GM12872 (cell line): ENCODE measurements around the gene CELSR1.

ENCODE experiments used
- TF ChIP-seq, protein P1 (sequence below): IDR thresholded peaks from 3 replicates; pipeline ENCODE4 v1.5.1; 2011; ENCODE audit warnings: low read depth, mild to moderate bottlenecking, low read length, moderate library complexity; ENCODE audit not compliant: insufficient read depth

The CELSR1 gene

DNA sequence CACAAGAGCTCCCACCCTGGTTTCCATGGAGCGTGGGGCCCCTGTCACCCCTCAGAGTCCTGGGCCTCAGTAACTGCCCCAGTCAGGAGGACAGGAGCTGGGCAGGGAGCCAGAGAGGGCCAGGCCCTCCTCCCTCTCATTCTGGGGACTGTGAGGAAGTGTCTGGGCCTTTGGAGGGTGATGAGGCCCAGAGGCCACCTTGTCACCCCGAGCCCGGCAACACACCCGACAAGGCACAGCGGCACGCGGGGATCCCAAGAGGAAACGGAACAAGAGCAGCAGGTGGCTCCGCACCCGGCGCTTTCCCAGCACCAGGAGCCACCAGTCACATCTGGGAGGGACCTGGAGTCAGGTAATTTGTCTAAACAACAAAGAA lies 72.1 kb downstream of the CELSR1 start:
- TF ChIP-seq, protein P1, sequence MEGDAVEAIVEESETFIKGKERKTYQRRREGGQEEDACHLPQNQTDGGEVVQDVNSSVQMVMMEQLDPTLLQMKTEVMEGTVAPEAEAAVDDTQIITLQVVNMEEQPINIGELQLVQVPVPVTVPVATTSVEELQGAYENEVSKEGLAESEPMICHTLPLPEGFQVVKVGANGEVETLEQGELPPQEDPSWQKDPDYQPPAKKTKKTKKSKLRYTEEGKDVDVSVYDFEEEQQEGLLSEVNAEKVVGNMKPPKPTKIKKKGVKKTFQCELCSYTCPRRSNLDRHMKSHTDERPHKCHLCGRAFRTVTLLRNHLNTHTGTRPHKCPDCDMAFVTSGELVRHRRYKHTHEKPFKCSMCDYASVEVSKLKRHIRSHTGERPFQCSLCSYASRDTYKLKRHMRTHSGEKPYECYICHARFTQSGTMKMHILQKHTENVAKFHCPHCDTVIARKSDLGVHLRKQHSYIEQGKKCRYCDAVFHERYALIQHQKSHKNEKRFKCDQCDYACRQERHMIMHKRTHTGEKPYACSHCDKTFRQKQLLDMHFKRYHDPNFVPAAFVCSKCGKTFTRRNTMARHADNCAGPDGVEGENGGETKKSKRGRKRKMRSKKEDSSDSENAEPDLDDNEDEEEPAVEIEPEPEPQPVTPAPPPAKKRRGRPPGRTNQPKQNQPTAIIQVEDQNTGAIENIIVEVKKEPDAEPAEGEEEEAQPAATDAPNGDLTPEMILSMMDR = no peak

DNA sequence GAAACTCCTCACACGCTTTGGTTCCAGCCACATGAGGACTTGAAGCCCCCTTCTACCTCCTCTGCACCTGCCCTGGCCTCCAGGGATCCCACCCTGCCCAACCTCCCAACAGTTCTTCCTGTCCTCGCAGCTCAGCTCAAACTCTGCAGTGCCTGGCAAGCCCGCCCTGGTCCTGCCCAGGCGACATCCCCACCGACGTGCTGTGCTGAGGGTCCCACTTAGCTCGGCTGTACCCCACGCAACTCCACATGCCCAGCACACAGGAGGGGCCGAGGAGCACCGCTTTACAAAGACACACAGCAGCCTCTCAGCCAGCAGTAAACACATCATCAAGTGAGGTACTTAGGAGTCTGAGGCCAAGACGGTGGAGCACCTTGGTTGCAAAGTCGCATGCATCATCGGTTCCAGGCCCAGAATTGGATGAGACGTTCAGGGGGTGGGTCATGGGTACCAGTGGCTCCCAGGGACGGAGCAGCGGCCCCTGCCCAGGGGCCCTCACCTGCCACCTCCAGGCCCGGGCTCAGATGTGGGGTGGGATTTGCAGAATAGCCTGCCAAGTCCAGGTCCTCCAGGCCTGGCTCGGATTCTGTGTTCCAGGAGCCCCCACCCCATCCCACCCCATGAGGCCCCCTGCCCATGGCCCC lies 72.6 kb downstream of the CELSR1 start:
- TF ChIP-seq, protein P1 = no peak

DNA sequence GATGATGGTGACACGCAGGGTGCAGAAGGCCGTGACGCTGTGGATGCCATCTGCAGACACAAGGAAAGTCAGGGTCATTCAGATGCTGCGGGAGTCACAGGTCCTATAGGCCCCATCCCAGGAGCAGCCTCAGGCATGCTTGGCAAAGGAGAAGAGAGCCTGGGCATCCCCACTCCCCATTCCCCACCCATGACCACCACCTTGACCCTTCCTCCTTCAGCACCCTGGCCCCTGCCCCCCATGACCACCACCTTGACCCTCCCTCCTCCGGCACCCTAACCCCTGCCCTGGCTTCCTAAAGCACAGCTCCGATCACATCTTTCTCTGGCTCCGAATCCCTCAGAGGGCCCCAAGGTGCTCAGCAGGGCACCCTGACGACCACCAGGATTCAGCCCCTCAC lies 73.1 kb downstream of the CELSR1 start:
- TF ChIP-seq, protein P1 = no peak

DNA sequence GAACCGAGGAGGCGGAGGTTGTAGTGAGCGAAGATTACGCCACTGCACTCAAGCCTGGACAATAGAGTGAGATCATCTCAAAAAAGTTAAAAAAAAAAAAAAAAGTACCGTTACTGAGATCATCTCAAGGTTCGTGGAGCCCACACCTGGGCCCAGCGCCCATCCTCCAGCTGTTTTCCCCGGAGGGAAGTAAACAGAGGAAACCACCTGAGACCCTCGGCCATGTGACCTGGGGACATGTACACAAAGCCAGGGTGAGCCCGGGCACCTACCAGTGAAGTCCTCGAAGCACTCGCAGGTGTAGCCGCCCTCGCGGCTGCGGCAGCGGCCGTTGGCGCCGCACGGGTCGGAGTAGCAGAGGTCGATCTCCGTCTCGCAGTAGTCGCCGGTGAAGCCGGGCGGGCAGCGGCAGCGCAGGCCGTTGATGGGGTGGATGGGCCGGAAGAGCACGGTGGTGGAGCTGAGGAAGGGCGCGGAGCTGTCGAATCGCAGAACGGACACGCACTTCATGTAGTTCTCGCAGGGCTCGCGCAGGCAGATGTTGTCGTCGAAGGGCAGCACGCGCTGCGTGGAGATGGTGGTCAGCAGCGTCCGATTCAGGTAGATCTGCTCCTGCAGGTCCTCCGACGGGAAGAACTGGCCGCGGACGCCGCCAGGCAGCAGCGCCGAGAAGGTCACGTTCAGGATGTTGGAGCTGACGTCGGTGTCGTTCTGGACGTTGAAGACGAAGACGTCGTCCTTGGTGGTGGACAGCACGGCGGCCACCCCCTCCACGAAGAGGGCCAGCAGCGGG lies 73.8 kb downstream of the CELSR1 start:
- TF ChIP-seq, protein P1 = no peak

DNA sequence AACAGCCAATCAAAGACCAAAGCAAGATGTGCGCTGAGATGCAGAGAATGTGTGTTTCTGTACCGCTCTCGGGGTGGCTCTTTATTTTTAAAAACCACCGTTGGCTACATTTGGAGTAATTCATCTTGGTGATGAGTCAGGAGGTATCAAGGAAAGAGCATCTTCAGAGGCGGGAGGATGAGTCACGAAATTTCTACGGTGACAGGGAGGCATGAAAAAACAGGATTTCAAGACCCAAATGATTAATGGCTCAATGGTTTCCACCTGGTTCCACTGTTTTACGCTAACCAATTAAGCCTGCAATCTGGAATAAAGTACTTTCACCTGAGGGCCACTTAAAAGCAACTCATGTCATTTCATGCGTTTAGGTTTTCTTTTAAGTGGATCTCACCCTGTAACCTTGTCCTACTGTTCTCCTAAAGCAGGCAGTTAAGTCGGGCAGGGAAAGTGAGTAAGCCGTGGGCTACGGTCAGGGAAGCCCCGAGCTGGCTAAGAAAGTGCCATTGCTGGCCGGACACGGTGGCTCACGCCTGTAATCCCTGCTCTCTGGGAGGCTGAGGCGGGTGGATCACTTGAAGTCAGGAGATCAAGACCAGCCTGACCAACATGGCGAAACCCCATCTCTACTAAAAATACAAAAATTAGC lies 74.6 kb downstream of the CELSR1 start:
- TF ChIP-seq, protein P1 = no peak

DNA sequence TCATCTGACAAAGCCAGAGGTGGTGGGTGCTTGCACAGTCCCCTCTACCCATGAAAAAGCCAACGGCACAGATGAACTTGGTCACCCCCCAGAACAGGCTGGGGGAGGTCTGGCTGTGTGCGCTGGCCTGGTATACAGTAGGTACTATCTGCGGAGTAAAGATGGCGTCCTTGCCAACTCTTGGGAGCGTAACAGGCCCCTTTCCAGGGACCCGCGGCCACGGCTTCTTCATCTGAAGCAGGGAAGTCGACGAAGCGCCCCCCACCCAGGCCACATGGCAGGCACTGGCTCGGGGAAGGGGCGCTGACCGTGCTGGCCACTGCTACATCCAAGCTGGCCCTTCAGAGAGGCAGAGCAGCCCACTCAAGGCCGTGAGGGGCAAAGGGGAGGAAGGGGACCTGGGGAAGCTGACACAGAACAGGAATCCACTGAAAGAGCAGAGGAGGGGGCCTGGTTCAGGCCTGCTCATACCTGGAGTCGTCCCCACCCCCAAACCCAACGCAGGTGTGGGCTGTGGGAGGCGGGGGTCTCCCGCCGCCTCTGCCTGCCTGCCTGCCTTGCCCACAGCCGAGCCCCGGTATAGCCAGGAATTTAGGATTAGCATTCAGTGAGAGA lies 75.7 kb downstream of the CELSR1 start:
- TF ChIP-seq, protein P1 = no peak

DNA sequence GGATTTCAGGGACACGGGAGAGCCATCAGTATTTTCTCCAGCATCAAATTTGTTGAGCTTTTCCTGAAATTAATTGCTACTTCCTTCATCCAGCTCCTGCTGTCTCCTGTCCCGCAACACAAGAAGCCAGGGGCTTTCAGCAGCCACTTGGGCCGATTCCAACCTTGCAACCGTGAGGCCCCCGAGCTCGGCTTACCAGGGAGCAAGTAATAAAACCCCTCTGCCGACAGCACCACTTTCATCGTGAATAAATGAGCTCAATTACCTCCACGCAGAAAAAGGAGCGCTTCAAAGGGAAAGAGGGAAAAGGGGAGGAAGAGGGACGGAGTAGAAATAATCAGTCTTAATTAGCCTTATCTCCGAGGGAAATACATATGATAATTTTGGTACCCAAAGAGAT lies 76.6 kb downstream of the CELSR1 start:
- TF ChIP-seq, protein P1 = no peak
